Testis (tissue), 3 donors: Measurements from ENCODE around the gene MEGF11. TPM values are rescaled to one million over a fixed set of nuclear protein-coding genes. Genes with fewer than 3 reads are reported as not detected.

ENCODE experiments used
- DNase-seq: peaks from one replicate; pipeline ENCODE4 v3.0.0-alpha.2; 2019
- H3K27ac ChIP-seq, 2 donors: fragments of 200-600 bp; sonication (generic); one replicate each; pipeline ENCODE4 v1.5.1; 2019
- H3K27me3 ChIP-seq: fragments of 200-600 bp; sonication (generic); one replicate; pipeline ENCODE4 v1.5.1; 2019
- H3K36me3 ChIP-seq: fragments of 200-600 bp; sonication (generic); one replicate; pipeline ENCODE4 v1.5.1; 2017; ENCODE audit warnings: low read depth; ENCODE audit errors: missing control alignments
- H3K4me1 ChIP-seq: fragments of 200-600 bp; sonication (generic); one replicate; pipeline ENCODE4 v1.5.1; 2019
- H3K4me3 ChIP-seq, 2 donors: fragments of 200-600 bp; sonication (generic); one replicate each; pipeline ENCODE4 v1.5.1; 2017 to 2019
- H3K9me3 ChIP-seq: fragments of 200-600 bp; sonication (generic); one replicate; pipeline ENCODE4 v1.5.1; 2017
- CTCF ChIP-seq, 3 experiments: fragments of 450-650 bp in 2 of 3; fragments of 200-600 bp in 1 of 3; sonication (generic) in 1 of 3; IDR thresholded peaks; one replicate each; pipeline ENCODE4 v1.5.1; 2016 to 2019; ENCODE audit warnings: antibody characterized with exemption in 3 of 3, mild to moderate bottlenecking in 2 of 3, moderate library complexity in 1 of 3
- POLR2A ChIP-seq: fragments of 450-650 bp; IDR thresholded peaks from one replicate; pipeline ENCODE4 v1.6.1; 2017; ENCODE audit warnings: antibody characterized with exemption, mild to moderate bottlenecking, moderate library complexity
- WGBS, 2 donors: methylation state at CpG; one replicate each; pipeline ENCODE4 v1.1.5; 2018; 5-methylcytosine and 5-hydroxymethylcytosine counted together
- intact Hi-C: fragments of 100-400 bp; cut with DNase I; formaldehyde crosslinking; loops from one replicate; pipeline ENCODE4 v1.15.1; 2023; ENCODE audit warnings: low total_unique reads
- polyA plus RNA-seq: library from polyadenylated mRNA; stranded (reverse); fragments of 350-450 nt; fragmentation: Illumina TruSeq; extraction: RNeasy Lipid Tissue Mini Kit (QIAGEN cat#74804); gene quantifications from one replicate; pipeline ENCODE4 v1.2.3, GENCODE V29; 2014; ENCODE audit warnings: low read depth, low replicate concordance; ENCODE audit not compliant: insufficient read depth
- total RNA-seq, 2 donors: library from RNA; depleted of rRNA; stranded (reverse); fragments of >200 nt; gene quantifications; one replicate each; pipeline ENCODE4 v1.2.3, GENCODE V29; 2016

Gene MEGF11
- total and polyA plus RNA-seq, 3 donors from 2014 or later, result 4.5 to 18.7 (median 8.6) TPM

GRCh38 chr15:66155065-66155464 lies 98.5 kb downstream of the MEGF11 start:
- Histone ChIP-seq H3K27ac (no peak overlapping the region), H3K36me3 (no peaks in the 10 kb centered on the region), H3K4me1 (no peaks in the 10 kb centered on the region), H3K4me3 (no peak overlapping the region), H3K9me3 (no peaks in the 10 kb centered on the region), H3K27me3 (no peaks in the 10 kb centered on the region)
- intact Hi-C loops, result no loop called here
- TF ChIP-seq CTCF (IDR thresholded peaks at IDR 0.05) (no peak), POLR2A (no peak)
- no peak for DNase-seq
- 90 to 98% methylated on average over 5 of the region's 5 CpGs for WGBS, 2 donors

- intact Hi-C loops, result no loop called here
- no peak for DNase-seq
- no peaks in the 10 kb centered on the region for H3K4me1 ChIP-seq
- no peaks in the 10 kb centered on the region for H3K9me3 ChIP-seq
- H3K36me3 ChIP-seq, result no peaks in the 10 kb centered on the region
- no peak overlapping the region for H3K27ac ChIP-seq
- no peak overlapping the region for H3K4me3 ChIP-seq
- TF ChIP-seq POLR2A (no peak), CTCF (IDR thresholded peaks at IDR 0.05) (no peak)
- H3K27me3 ChIP-seq, result no peaks in the 10 kb centered on the region
- WGBS, 2 donors, result 92% methylated on average over 4 of the region's 4 CpGs
Measured at GRCh38 chr15:66154581-66154980, 99.0 kb downstream of the MEGF11 start.

- no peaks in the 10 kb centered on the region for H3K4me1 ChIP-seq
- DNase-seq, result no peak
- intact Hi-C loops, result no loop called here
- no peak overlapping the region for H3K4me3 ChIP-seq
- no peak overlapping the region for H3K27ac ChIP-seq
- no peaks in the 10 kb centered on the region for H3K27me3 ChIP-seq
- TF ChIP-seq POLR2A (no peak), CTCF (IDR thresholded peaks at IDR 0.05) (no peak)
- 84 to 96% methylated on average over 13 to 15 of the region's 15 CpGs for WGBS, 2 donors
- H3K9me3 ChIP-seq, result no peaks in the 10 kb centered on the region
- H3K36me3 ChIP-seq, result no peaks in the 10 kb centered on the region
Measured at GRCh38 chr15:66153549-66154415, 99.8 kb downstream of the MEGF11 start.

GRCh38 chr15:66152650-66153049 lies 100.9 kb downstream of the MEGF11 start:
- WGBS, 2 donors, result 86 to 95% methylated on average over 7 to 10 of the region's 10 CpGs
- H3K9me3 ChIP-seq, result no peaks in the 10 kb centered on the region
- no peak for TF ChIP-seq CTCF (IDR thresholded peaks at IDR 0.05)
- H3K36me3 ChIP-seq, result no peaks in the 10 kb centered on the region
- no peak overlapping the region for H3K27ac ChIP-seq
- H3K27me3 ChIP-seq, result no peaks in the 10 kb centered on the region
- H3K4me1 ChIP-seq, result no peaks in the 10 kb centered on the region
- no peak overlapping the region for H3K4me3 ChIP-seq
- no peak for DNase-seq
- intact Hi-C loops, result no loop called here

GRCh38 chr15:66151809-66152208 lies 101.7 kb downstream of the MEGF11 start:
- WGBS, 2 donors, result 77 to 83% methylated on average over 7 of the region's 7 CpGs

More at GRCh38 chr15:66151809-66152208, 101.7 kb downstream of the MEGF11 start:
- H3K27me3 ChIP-seq, result no peaks in the 10 kb centered on the region
- H3K4me1 ChIP-seq, result no peaks in the 10 kb centered on the region
- intact Hi-C loops, result no loop called here
- H3K4me3 ChIP-seq, result no peak overlapping the region
- H3K36me3 ChIP-seq, result no peaks in the 10 kb centered on the region
- TF ChIP-seq CTCF (IDR thresholded peaks at IDR 0.05) (no peak), POLR2A (no peak)
- H3K27ac ChIP-seq, result no peak overlapping the region
- no peak for DNase-seq
- H3K9me3 ChIP-seq, result no peaks in the 10 kb centered on the region
